Epithelial cell of proximal tubule (primary cell): ENCODE measurements around the gene SNX5. TPM values are rescaled to one million over a fixed set of nuclear protein-coding genes. Genes with fewer than 3 reads are reported as not detected.
A peak's percentile ranks its signal among the peaks of the same experiment; 100 is the strongest.

ENCODE experiments used
- DNase-seq: peaks from one replicate; pipeline ENCODE4 v3.0.0-alpha.2; 2011; ENCODE audit warnings: low read depth
- H3K4me3 ChIP-seq: 2 replicates; pipeline ENCODE4 v1.5.1; 2011; ENCODE audit warnings: low read depth, mild to moderate bottlenecking, low read length
- total RNA-seq: library from RNA; depleted of rRNA; stranded (reverse); fragments of >200 nt; gene quantifications from 2 replicates; pipeline ENCODE4 v1.2.3, GENCODE V29; 2015
- TF ChIP-seq, protein P1 (sequence below): conservative IDR thresholded peaks from 2 replicates; pipeline ENCODE4 v1.5.1; 2012; ENCODE audit warnings: low read depth, mild to moderate bottlenecking, low read length

Gene SNX5
- total RNA-seq, 1 donor from 2014 or later, result 182 TPM

DNA sequence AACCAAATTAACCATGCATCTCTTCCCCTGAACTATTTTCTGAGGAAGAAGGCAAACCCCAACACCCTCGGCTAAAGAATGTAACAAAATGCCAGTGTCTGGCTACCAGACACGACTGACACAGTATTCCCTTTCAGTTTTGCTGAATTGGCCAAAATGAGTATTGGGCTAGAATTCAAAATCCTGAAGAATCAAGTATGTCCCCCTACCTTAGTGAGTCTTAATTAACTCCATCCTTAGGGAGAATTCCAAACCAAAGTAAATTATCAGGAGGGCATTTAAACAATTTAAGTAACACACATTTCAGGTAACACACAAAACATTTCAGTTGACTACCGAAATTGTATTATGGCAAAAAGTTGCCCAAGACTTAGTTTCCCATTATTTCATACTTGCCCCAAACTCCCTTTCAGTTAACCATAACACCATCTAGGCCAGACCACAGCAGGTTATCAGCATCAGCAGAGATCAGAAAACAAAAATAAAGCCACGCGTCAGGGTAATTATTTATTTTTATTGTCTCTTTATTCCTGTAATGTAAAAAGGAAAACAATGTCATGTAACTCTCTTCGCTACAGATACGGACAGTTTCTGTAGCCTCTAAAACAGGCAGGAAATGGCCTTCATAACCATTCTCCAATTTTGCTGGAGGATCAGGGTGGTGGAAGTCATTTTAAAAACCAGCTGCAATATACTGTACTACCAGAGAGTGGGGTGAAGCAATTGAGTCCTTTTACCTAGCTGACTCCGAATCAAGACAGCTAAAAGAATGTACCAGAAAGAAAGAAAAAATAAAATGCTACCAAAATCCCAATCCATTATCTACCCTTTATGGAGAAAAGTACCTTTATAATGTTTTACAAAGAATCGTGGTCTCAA is 1.9 kb downstream of the SNX5 start:
- TF ChIP-seq, protein P1, sequence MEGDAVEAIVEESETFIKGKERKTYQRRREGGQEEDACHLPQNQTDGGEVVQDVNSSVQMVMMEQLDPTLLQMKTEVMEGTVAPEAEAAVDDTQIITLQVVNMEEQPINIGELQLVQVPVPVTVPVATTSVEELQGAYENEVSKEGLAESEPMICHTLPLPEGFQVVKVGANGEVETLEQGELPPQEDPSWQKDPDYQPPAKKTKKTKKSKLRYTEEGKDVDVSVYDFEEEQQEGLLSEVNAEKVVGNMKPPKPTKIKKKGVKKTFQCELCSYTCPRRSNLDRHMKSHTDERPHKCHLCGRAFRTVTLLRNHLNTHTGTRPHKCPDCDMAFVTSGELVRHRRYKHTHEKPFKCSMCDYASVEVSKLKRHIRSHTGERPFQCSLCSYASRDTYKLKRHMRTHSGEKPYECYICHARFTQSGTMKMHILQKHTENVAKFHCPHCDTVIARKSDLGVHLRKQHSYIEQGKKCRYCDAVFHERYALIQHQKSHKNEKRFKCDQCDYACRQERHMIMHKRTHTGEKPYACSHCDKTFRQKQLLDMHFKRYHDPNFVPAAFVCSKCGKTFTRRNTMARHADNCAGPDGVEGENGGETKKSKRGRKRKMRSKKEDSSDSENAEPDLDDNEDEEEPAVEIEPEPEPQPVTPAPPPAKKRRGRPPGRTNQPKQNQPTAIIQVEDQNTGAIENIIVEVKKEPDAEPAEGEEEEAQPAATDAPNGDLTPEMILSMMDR, result peak; percentile 37
- no peak for DNase-seq
- H3K4me3 ChIP-seq, result peak overlapping the region; percentile 93

DNA sequence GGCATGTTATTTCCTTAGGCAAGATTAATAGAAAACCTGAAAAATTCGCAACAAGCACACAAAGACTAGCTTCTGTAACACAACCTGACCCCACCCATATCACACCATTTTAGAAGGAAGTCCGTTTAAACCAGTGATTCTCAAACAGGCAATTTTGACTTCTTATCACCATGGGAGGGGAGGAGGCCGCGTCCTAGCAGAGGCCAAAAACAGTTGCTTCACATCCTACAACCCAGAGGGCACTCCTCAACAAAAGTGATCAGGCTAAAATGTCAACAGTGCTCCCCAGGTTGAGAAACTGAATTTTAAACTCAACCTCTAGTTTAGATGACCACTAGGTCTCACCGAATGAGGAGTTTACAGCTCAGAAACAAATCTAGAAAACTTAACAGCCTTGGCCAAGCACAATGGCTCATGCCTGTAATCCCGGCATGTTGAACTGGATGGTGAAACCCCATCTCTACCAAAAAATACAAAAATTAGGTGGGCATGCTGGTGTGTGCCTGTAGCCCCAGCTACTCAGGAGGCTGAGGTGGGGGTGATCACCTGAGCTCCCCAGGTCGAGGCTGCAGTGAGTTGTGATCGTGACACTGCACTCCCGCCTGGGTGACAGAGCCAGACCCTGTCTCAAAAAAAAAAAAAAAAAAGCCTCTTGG is 3.4 kb downstream of the SNX5 start:
- TF ChIP-seq, protein P1, result no peak
- H3K4me3 ChIP-seq, result peak overlapping the region; percentile 93
- DNase-seq, result no peak

DNA sequence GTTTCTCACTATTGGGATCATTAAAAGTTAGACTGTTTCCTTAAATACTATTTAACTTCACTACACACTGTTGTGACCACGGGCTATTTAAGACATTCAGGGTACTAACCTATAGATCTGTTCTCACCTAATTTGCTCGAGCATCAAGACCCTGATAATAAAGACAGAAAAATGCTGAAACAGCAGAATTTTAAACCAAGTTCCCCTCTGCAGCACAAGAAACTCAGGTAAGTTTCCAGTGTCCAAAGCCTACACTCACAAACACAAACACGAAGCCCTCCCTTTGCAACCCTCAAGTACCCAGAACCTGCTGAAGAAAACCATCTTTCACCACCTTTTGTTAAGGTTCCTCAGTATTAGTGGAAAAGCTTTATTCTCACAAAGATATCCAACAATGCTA is 4.0 kb downstream of the SNX5 start:
- TF ChIP-seq, protein P1, result no peak
- DNase-seq, result no peak
- H3K4me3 ChIP-seq, result peak overlapping the region; percentile 93

- H3K4me3 ChIP-seq, result no peak overlapping the region
- TF ChIP-seq, protein P1, result no peak
- DNase-seq, result no peak
Measured at GRCh38 chr20:17964073-17964472, 4.5 kb downstream of the SNX5 start.

DNA sequence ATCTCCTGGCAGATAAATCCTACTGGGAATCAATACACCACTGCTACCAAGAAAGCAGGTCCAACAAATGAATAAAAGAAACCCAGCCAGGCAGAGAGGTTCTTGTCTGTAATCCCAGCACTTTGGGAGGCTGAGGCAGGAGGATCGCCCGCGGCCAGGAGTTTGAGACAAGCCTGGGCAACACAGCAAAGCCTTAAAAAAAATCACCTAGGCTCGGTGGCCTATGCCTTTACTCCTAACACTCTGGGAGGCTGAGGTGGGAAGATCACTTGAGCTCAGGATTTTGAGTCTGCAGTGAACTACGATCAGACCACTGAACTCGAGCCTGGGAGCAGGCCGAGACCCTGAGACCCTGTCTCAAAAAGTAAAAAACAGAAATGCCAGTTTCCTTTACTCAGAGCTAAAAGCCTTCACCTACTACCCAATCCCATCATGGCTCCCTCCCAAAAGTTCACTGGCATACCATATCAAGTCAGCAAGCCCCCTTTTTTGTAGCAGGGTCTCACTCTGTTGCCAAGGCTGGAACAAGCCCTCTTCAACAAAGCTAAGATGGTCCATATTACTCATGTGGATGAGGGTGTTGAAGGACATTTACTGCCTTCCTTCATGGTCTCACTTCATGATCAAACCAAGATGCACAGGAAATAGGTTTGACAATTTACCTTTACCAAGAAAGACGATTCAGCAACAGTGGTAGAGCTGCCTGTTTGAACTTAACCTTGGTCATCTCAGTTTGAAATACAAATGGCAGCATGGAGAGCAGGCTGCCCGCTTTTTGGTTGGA is 5.3 kb downstream of the SNX5 start:
- peak overlapping the region; percentile 17 for H3K4me3 ChIP-seq
- DNase-seq, result no peak
- TF ChIP-seq, protein P1, result no peak

DNA sequence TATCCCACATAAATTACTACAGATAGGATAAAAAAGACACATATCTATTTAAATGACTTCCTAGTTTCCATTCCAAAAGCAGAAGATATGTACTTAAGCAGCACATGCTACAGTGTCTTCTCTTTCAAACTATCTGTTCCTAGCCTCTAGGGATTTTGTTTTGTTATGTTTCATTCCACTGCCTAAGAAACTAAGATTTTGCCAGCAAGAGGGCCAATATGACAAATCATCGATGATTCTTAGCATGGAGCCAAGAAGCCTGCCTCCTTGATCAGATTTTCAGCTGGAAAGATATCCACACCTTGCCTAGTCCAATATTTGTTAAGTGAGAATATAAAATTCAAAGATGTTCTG is 7.0 kb downstream of the SNX5 start:
- TF ChIP-seq, protein P1, result no peak
- no peak overlapping the region for H3K4me3 ChIP-seq
- DNase-seq, result no peak
